Measurements from ENCODE around the gene MYH14. TPM values are rescaled to one million over a fixed set of nuclear protein-coding genes. Genes with fewer than 3 reads are reported as not detected.
A peak's percentile ranks its signal among the peaks of the same experiment; 100 is the strongest.

MYH14 gene
- polyA plus RNA-seq, 3 donors: not detected

GRCh38 chr19:50197348-50197747 lies 6.1 kb upstream of the MYH14 start:
- H3K27ac Mint-ChIP-seq: no peak overlapping the region
- no peaks in the 10 kb centered on the region for H3K9me3 ChIP-seq (replicated peaks in 1 of 2; ENCODE audit: control insufficient read depth in 1 of 2, insufficient read depth in 1 of 2, low read length in 2 of 2)
- no peaks in the 10 kb centered on the region for H4K20me1 ChIP-seq (ENCODE audit: insufficient read depth, low read length)
- no peak overlapping the region for H3K4me3 ChIP-seq (replicated peaks in 1 of 3; ENCODE audit: low read depth in 2 of 3, low read length in 3 of 3)
- 90% methylated on average over 3 of the region's 3 CpGs for WGBS (ENCODE audit: insufficient coverage)
- peaks cover 7 to 18% of the 10 kb centered on the region in 2 donors for H3K27me3 ChIP-seq (ENCODE audit: control insufficient read depth in 2 of 2, insufficient read depth in 2 of 2, low read length in 2 of 2)
- peaks cover 26 to 40% (median 31%) of the 10 kb centered on the region in 3 donors for H3K27me3 Mint-ChIP-seq (ENCODE audit: low read depth in 3 of 3)
- no peaks in the 10 kb centered on the region for H3K4me1 Mint-ChIP-seq
- H3K4me3 Mint-ChIP-seq: no peak overlapping the region
- H3K79me2 ChIP-seq (ENCODE audit: insufficient read depth, low read length): no peaks in the 10 kb centered on the region
- no peaks in the 10 kb centered on the region for H3K36me3 ChIP-seq (replicated peaks in 1 of 2; ENCODE audit: control insufficient read depth in 1 of 2, insufficient read depth in 2 of 2, low read length in 2 of 2)
- TF ChIP-seq CTCF (IDR thresholded peaks at IDR 0.05): no peak
- intact Hi-C loops (cut with micrococcal nuclease): no loop called here
- no peak overlapping the region for H2AFZ ChIP-seq (ENCODE audit: insufficient read depth, low read depth, low read length, poor library complexity, severe bottlenecking)
- H3K27ac ChIP-seq (ENCODE audit: low read depth in 1 of 2, low read length in 2 of 2): no peak overlapping the region
- peaks cover 0 to 2% (median 0%) of the 10 kb centered on the region in 7 donors for H3K9me3 Mint-ChIP-seq
- H3K9ac ChIP-seq (ENCODE audit: insufficient read depth, low read length, poor library complexity, severe bottlenecking): no peak overlapping the region
- no peak for DNase-seq
- no peaks in the 10 kb centered on the region for H3K36me3 Mint-ChIP-seq
- H3K4me1 ChIP-seq (ENCODE audit: control insufficient read depth in 1 of 2, insufficient read depth in 2 of 2, low read length in 2 of 2): no peaks in the 10 kb centered on the region
- H3K4me2 ChIP-seq (replicated peaks; ENCODE audit: extremely low read depth, low read length, poor library complexity, severe bottlenecking): no peak overlapping the region

- Histone ChIP-seq H3K36me3 (replicated peaks in 1 of 2; ENCODE audit: control insufficient read depth in 1 of 2, insufficient read depth in 2 of 2, low read length in 2 of 2) (no peaks in the 10 kb centered on the region), H4K20me1 (ENCODE audit: insufficient read depth, low read length) (no peaks in the 10 kb centered on the region), H3K4me3 (replicated peaks in 1 of 3; ENCODE audit: low read depth in 2 of 3, low read length in 3 of 3) (no peak overlapping the region), H3K27ac (ENCODE audit: low read depth in 1 of 2, low read length in 2 of 2) (no peak overlapping the region), H2AFZ (ENCODE audit: insufficient read depth, low read depth, low read length, poor library complexity, severe bottlenecking) (no peak overlapping the region), H3K79me2 (ENCODE audit: insufficient read depth, low read length) (no peaks in the 10 kb centered on the region), H3K4me2 (replicated peaks; ENCODE audit: extremely low read depth, low read length, poor library complexity, severe bottlenecking) (no peak overlapping the region), H3K4me1 (ENCODE audit: control insufficient read depth in 1 of 2, insufficient read depth in 2 of 2, low read length in 2 of 2) (peaks cover 0 to 5% of the 10 kb centered on the region in 2 donors), H3K9me3 (replicated peaks in 1 of 2; ENCODE audit: control insufficient read depth in 1 of 2, insufficient read depth in 1 of 2, low read length in 2 of 2) (peaks cover 4 to 10% of the 10 kb centered on the region in 2 donors), H3K27me3 (ENCODE audit: control insufficient read depth in 2 of 2, insufficient read depth in 2 of 2, low read length in 2 of 2) (peaks cover 19 to 30% of the 10 kb centered on the region in 2 donors), H3K9ac (ENCODE audit: insufficient read depth, low read length, poor library complexity, severe bottlenecking) (no peak overlapping the region)
- Mint-ChIP-seq H3K4me1 (no peaks in the 10 kb centered on the region), H3K36me3 (no peaks in the 10 kb centered on the region), H3K9me3 (peaks cover 0 to 7% (median 0%) of the 10 kb centered on the region in 7 donors), H3K27ac (peak overlapping the region in 1 of 7 donors; percentile 3), H3K4me3 (no peak overlapping the region), H3K27me3 (ENCODE audit: low read depth in 3 of 3) (peaks cover 33 to 45% (median 34%) of the 10 kb centered on the region in 3 donors)
- intact Hi-C loops (cut with micrococcal nuclease): no loop called here
- TF ChIP-seq CTCF (IDR thresholded peaks at IDR 0.05): no peak
- WGBS (ENCODE audit: insufficient coverage): 38% methylated on average over 7 of the region's 7 CpGs
- DNase-seq: no peak
These were observed 4.8 kb upstream of the MYH14 start for GRCh38 chr19:50198431-50199258.

Data from CD14-positive monocyte (primary cell).